Measurements from ENCODE around the gene FGGY. TPM values are rescaled to one million over a fixed set of nuclear protein-coding genes. Genes with fewer than 3 reads are reported as not detected.

FGGY gene
- total RNA-seq, 1 experiment from 2014 or later = 14.6 TPM

GRCh38 chr1:59486615-59487014 is 189.7 kb downstream of the FGGY start:
- H2BK15ac ChIP-seq (ENCODE audit: low read depth, low read length) = no peak overlapping the region
- no peak overlapping the region for H2BK12ac ChIP-seq (ENCODE audit: insufficient read length, low read depth, low read length)
- H3T11ph ChIP-seq (ENCODE audit: low read length) = no peak overlapping the region
- no peaks in the 10 kb centered on the region for H3K23me2 ChIP-seq (ENCODE audit: insufficient read length, low read depth, low read length, poor library complexity, severe bottlenecking)
- H3K23ac ChIP-seq (ENCODE audit: insufficient read length, low read depth, low read length) = no peak overlapping the region
- no peak overlapping the region for H4K91ac ChIP-seq (ENCODE audit: insufficient read length, low read depth, low read length)
- no peaks in the 10 kb centered on the region for H3K79me2 ChIP-seq (ENCODE audit: insufficient read depth, low read length)
- H3K9ac ChIP-seq (ENCODE audit: extremely low read depth, insufficient read length, low read length) = no peak overlapping the region
- H4K20me1 ChIP-seq (ENCODE audit: control insufficient read depth, insufficient read depth, insufficient read length) = no peaks in the 10 kb centered on the region
- TF ChIP-seq, protein P1, sequence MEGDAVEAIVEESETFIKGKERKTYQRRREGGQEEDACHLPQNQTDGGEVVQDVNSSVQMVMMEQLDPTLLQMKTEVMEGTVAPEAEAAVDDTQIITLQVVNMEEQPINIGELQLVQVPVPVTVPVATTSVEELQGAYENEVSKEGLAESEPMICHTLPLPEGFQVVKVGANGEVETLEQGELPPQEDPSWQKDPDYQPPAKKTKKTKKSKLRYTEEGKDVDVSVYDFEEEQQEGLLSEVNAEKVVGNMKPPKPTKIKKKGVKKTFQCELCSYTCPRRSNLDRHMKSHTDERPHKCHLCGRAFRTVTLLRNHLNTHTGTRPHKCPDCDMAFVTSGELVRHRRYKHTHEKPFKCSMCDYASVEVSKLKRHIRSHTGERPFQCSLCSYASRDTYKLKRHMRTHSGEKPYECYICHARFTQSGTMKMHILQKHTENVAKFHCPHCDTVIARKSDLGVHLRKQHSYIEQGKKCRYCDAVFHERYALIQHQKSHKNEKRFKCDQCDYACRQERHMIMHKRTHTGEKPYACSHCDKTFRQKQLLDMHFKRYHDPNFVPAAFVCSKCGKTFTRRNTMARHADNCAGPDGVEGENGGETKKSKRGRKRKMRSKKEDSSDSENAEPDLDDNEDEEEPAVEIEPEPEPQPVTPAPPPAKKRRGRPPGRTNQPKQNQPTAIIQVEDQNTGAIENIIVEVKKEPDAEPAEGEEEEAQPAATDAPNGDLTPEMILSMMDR (conservative IDR thresholded peaks at IDR 0.05) = no peak
- no peak overlapping the region for H2BK120ac ChIP-seq (ENCODE audit: low read depth, low read length, poor library complexity, severe bottlenecking)
- no peaks in the 10 kb centered on the region for H3K9me3 ChIP-seq (ENCODE audit: control insufficient read depth, low read depth, low read length)
- no peak overlapping the region for H2BK20ac ChIP-seq (ENCODE audit: low read depth, low read length, poor library complexity, severe bottlenecking)
- Mint-ChIP-seq H3K4me1 (peaks cover 2 to 3% of the 10 kb centered on the region in 2 experiments; a peak in 2 of 4 replicates), H3K36me3 (ENCODE audit: insufficient read depth in 1 of 3, low read depth in 3 of 3) (no peaks in the 10 kb centered on the region), H3K27ac (no peak overlapping the region), H3K27me3 (ENCODE audit: low read depth) (no peaks in the 10 kb centered on the region), H3K9me3 (no peaks in the 10 kb centered on the region), H3K4me3 (no peak overlapping the region)
- H3K56ac ChIP-seq (ENCODE audit: insufficient read length, low read depth, low read length) = no peak overlapping the region
- H3K4me2 ChIP-seq (ENCODE audit: insufficient read depth, insufficient read length, low read length) = no peak overlapping the region
- H3K27ac ChIP-seq (ENCODE audit: insufficient read length, low read depth, low read length) = no peak overlapping the region
- H3K79me1 ChIP-seq (ENCODE audit: insufficient read depth, low read depth, low read length, poor library complexity, severe bottlenecking) = no peaks in the 10 kb centered on the region
- no peaks in the 10 kb centered on the region for H3K4me1 ChIP-seq (ENCODE audit: insufficient read depth, low read length)
- no peak overlapping the region for H3K14ac ChIP-seq (ENCODE audit: insufficient read depth, low read length)
- no peak overlapping the region for H3K18ac ChIP-seq (ENCODE audit: insufficient read length, low read depth, low read length)
- no peak overlapping the region for H2BK5ac ChIP-seq (ENCODE audit: insufficient read length, low read length)
- WGBS (ENCODE audit: extremely low coverage, insufficient read length, low lambda C conversion rate) = no CpG with 5 or more reads among the region's 2 CpGs
- no peaks in the 10 kb centered on the region for H3K27me3 ChIP-seq (ENCODE audit: insufficient read depth, low read length)
- H4K8ac ChIP-seq (replicated peaks; ENCODE audit: insufficient read length, low read depth, low read length) = no peak overlapping the region
- no peak overlapping the region for H4K5ac ChIP-seq (ENCODE audit: insufficient read length, low read depth, low read length)
- DNase-seq = no peak
- H2AK5ac ChIP-seq (ENCODE audit: insufficient read length, low read length) = no peak overlapping the region
- no peak overlapping the region for H3K4ac ChIP-seq (ENCODE audit: low read depth, low read length)
- H2AFZ ChIP-seq (ENCODE audit: low read length) = no peak overlapping the region
